ENCODE measurements around the gene HSPB6. TPM values are rescaled to one million over a fixed set of nuclear protein-coding genes. Genes with fewer than 3 reads are reported as not detected.

The HSPB6 gene
- polyA plus RNA-seq, 1 of the 3 experiments (the other 2 are of a cell fraction) = 0.43 TPM

DNA sequence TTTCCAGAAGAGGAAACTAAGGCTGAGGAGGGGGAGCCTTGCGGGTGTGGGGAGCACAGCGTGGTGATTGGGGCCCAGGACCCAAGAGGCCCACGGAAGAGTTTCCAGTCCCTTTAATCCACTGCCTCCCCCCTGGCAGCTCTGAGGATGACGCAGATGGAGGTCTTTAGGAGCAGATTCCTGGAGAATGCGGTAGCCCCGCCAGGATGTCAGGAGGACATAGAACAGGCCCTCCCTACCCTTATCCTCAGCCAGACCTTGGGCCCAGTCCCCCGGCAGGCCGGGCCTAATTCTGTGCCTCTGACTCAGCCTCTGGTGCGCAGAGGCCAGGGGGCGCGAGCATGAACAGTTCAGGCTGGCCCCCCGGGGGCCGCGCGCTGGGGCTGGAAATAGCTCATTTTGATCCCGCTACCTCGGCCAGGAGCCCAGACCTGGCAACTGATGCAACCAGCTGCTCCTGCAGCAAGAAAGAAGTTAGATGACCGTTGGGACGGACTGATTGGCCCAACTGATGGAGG lies 461 bp upstream of the HSPB6 start (continued):
- TF ChIP-seq JUND (IDR thresholded peaks at IDR 0.05) (peak; percentile 54; the same call in 1 of the 2 replicates), TCF12 (IDR thresholded peaks at IDR 0.05) (peak; percentile 94), ZBTB33 (IDR thresholded peaks at IDR 0.05; ENCODE audit: borderline replicate concordance, low read depth) (no peak), FOXJ3 (CRISPR knock-in tag; IDR thresholded peaks at IDR 0.05) (no peak), SIN3A (IDR thresholded peaks at IDR 0.05; ENCODE audit: borderline replicate concordance, low read depth, low read length) (peak; percentile 71; the same call in 1 of the 2 replicates), CHD2 (IDR thresholded peaks at IDR 0.05; ENCODE audit: low read length, partially characterized antibody) (no peak), TAF1 (IDR thresholded peaks at IDR 0.05; ENCODE audit: borderline replicate concordance, low read depth, low read length) (no peak), NFIC (IDR thresholded peaks at IDR 0.05; ENCODE audit: borderline replicate concordance) (peak; percentile 14; the same call in 1 of the 2 replicates), EZH2phosphoT487 (IDR thresholded peaks at IDR 0.05; ENCODE audit: borderline replicate concordance, low read depth) (no peak), RCOR1 (IDR thresholded peaks at IDR 0.05; ENCODE audit: low read length) (no peak), GATA2 (CRISPR knock-in tag; IDR thresholded peaks at IDR 0.05) (no peak), RAD21 (IDR thresholded peaks at IDR 0.05; ENCODE audit: low read length) (no peak), MEF2A (IDR thresholded peaks at IDR 0.05; ENCODE audit: borderline replicate concordance, low read depth) (no peak), FOXM1 (IDR thresholded peaks at IDR 0.05; ENCODE audit: low read depth) (no peak), USF2 (IDR thresholded peaks at IDR 0.05; ENCODE audit: borderline replicate concordance, low read depth, low read length) (no peak)
- TF ChIP-seq, protein P1, sequence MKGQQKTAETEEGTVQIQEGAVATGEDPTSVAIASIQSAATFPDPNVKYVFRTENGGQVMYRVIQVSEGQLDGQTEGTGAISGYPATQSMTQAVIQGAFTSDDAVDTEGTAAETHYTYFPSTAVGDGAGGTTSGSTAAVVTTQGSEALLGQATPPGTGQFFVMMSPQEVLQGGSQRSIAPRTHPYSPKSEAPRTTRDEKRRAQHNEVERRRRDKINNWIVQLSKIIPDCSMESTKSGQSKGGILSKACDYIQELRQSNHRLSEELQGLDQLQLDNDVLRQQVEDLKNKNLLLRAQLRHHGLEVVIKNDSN (IDR thresholded peaks at IDR 0.05; ENCODE audit: borderline replicate concordance, low read depth) = no peak
- TF ChIP-seq, protein P2, sequence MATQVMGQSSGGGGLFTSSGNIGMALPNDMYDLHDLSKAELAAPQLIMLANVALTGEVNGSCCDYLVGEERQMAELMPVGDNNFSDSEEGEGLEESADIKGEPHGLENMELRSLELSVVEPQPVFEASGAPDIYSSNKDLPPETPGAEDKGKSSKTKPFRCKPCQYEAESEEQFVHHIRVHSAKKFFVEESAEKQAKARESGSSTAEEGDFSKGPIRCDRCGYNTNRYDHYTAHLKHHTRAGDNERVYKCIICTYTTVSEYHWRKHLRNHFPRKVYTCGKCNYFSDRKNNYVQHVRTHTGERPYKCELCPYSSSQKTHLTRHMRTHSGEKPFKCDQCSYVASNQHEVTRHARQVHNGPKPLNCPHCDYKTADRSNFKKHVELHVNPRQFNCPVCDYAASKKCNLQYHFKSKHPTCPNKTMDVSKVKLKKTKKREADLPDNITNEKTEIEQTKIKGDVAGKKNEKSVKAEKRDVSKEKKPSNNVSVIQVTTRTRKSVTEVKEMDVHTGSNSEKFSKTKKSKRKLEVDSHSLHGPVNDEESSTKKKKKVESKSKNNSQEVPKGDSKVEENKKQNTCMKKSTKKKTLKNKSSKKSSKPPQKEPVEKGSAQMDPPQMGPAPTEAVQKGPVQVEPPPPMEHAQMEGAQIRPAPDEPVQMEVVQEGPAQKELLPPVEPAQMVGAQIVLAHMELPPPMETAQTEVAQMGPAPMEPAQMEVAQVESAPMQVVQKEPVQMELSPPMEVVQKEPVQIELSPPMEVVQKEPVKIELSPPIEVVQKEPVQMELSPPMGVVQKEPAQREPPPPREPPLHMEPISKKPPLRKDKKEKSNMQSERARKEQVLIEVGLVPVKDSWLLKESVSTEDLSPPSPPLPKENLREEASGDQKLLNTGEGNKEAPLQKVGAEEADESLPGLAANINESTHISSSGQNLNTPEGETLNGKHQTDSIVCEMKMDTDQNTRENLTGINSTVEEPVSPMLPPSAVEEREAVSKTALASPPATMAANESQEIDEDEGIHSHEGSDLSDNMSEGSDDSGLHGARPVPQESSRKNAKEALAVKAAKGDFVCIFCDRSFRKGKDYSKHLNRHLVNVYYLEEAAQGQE (IDR thresholded peaks at IDR 0.05; ENCODE audit: low read depth, low read length) = peak; percentile 32; the same call in 1 of the 2 replicates
- TF ChIP-seq, protein P3, sequence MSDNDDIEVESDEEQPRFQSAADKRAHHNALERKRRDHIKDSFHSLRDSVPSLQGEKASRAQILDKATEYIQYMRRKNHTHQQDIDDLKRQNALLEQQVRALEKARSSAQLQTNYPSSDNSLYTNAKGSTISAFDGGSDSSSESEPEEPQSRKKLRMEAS (IDR thresholded peaks at IDR 0.05; ENCODE audit: low read depth) = no peak

All from SK-N-SH (cell line).